Activated naive CD8-positive, alpha-beta T cell treated with anti-CD3 and anti-CD28 coated beads, Interleukin-2, amount 10 ng/mL, durations not matched to agents 7 days and 5 days (primary cell): ENCODE data around the gene SPRED2. TPM values are rescaled to one million over a fixed set of nuclear protein-coding genes. Genes with fewer than 3 reads are reported as not detected.

Experiments
- ATAC-seq: fragments of 150-1000 bp; cut with Tn5 transposase; one replicate; pipeline ENCODE4 v1.10.0; 2021; ENCODE audit warnings: low read depth, moderate library complexity
- POLR2A ChIA-PET: fragments of 350-600 bp; sonication (Branson Sonifier 250); formaldehyde crosslinking; loops from one replicate; lab custom pipeline; 2021; ENCODE audit warnings: antibody characterized with exemption; lab: Charles Lee
- DNase-seq: peaks from one replicate; pipeline ENCODE4 v3.0.0; 2021
- H3K27ac Mint-ChIP-seq: one replicate; pipeline ENCODE4 v1.8.0; 2022; ENCODE audit warnings: mild to moderate bottlenecking, mixed read lengths
- H3K27me3 Mint-ChIP-seq: one replicate; pipeline ENCODE4 v1.8.0; 2022; ENCODE audit warnings: mild to moderate bottlenecking, moderate library complexity, mixed read lengths
- H3K36me3 Mint-ChIP-seq: one replicate; pipeline ENCODE4 v1.8.0; 2021; ENCODE audit warnings: mild to moderate bottlenecking, mixed read lengths
- H3K4me1 Mint-ChIP-seq: one replicate; pipeline ENCODE4 v1.8.0; 2021; ENCODE audit warnings: mixed read lengths
- H3K4me3 Mint-ChIP-seq: one replicate; pipeline ENCODE4 v1.8.0; 2022; ENCODE audit warnings: mild to moderate bottlenecking, moderate library complexity, mixed read lengths
- H3K9me3 Mint-ChIP-seq: one replicate; pipeline ENCODE4 v1.8.0; 2021; ENCODE audit warnings: mixed read lengths
- total RNA-seq, 2 experiments: library from RNA; stranded (reverse); gene quantifications; one replicate each; pipeline ENCODE4 v1.2.3, GENCODE V29; 2021

The SPRED2 gene
- 1 to 10 TPM; 9.3 to 9.9 TPM for total RNA-seq

DNA sequence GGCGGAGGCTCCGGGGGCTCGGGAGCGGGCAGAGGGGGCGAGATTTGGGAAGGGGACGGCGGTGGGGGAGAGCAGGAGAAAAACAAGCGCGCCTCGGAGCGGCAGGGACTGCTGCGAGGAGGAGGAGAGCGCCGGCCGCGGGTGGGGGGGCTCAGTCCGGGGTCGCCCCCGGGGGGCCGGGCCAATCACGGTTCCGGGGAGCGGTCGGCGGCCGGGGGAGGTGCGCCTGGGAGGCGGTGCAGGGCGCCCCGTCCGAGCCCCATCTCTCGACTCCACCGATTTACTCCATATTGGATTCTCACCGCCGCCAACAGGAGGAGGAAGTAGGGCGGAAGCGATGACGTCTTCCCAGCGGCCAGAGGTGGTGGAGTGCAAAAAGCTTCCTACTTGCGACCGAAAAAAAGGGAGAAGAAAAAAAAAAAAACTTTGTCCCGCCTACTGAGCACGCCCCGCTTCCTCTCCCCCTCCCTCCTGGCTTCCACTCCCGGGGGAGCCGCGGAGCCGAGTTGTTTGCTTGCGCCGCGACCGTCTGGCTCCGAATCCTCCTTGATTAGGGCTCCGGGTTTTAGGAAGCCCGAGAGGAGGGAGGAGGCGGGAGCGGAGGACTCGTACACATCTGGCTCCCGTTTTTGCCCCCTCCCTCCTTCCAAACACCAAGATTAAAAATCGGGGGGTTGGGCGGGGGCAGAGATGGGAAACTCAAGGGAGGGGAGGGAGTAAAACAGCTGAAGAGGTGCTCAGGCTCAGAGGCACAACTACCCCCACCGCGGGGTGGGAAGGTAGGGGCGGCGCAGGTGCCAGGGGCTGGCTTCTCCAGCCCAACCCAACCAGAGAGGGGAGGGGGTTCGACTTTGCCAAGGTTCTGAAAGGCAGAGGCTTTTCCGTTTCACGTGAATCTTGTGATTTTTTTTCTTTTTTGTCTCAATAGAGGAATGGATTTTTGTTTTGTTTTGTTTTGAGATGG is at the start of gene SPRED2:
TSS of gene SPRED2 (minus strand) at position 373 of the 964 bp plus-strand sequence. CDS start 612 bp downstream, outside the sequence.
- H3K27me3 Mint-ChIP-seq: peaks cover 53% of the 10 kb centered on the region
- peak; percentile 46 for ATAC-seq
- POLR2A ChIA-PET: interaction anchor here (0.6 to 2.9 kb wide), 7 partner anchors 11 to 205 kb away, joined by 3 to 10 read pairs (median 3); partner anchors contain the start of gene ACTR2
- peaks cover 11% of the 10 kb centered on the region for H3K4me1 Mint-ChIP-seq
- peak; percentile 77 for DNase-seq
- H3K36me3 Mint-ChIP-seq: peaks cover 2% of the 10 kb centered on the region
- peak within 1 kb of the TSS; percentile 88 for H3K27ac Mint-ChIP-seq
- peak within 1 kb of the TSS; percentile 95 for H3K4me3 Mint-ChIP-seq
- H3K9me3 Mint-ChIP-seq: no peaks in the 10 kb centered on the region

- POLR2A ChIA-PET: interaction anchor here (0.7 kb wide), 1 partner anchor 15 kb away, joined by 3 read pairs; no protein-coding TSS in a partner anchor
- Mint-ChIP-seq H3K9me3 (peaks cover 1% of the 10 kb centered on the region), H3K36me3 (no peaks in the 10 kb centered on the region), H3K27me3 (no peaks in the 10 kb centered on the region), H3K4me1 (no peaks in the 10 kb centered on the region), H3K27ac (no peak overlapping the region), H3K4me3 (no peak overlapping the region)
- DNase-seq: no peak
- ATAC-seq: no peak
Observed at GRCh38 chr2:65481961-65482360, 49.6 kb upstream of the SPRED2 start.

DNA sequence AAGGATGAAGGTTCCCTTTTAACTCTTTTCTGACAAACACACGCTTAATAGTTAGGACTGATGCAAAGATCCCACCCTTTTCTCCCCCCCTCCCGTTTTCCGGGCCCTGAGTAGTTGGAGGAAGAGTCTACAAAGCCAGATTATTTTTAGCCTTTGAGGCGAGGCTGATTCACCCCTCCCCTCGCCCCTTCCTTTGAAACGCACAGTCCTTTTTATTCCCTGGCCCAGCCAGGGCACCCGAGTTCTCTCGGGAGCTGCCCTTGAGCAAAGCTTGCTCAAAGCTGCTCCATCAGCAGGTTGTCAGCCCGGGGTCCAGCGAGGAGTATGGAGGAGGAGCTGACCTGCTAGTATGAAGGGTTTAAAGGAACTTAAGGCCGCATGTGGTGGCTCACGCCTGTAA is 47.1 kb upstream of the SPRED2 start:
- Mint-ChIP-seq H3K4me1 (no peaks in the 10 kb centered on the region), H3K27me3 (no peaks in the 10 kb centered on the region), H3K36me3 (no peaks in the 10 kb centered on the region), H3K4me3 (no peak overlapping the region), H3K27ac (no peak overlapping the region), H3K9me3 (peaks cover 8% of the 10 kb centered on the region)
- POLR2A ChIA-PET: no interaction called here
- DNase-seq (no peak), ATAC-seq (no peak)

GRCh38 chr2:65478498-65479135 is 46.2 kb upstream of the SPRED2 start:
- POLR2A ChIA-PET: no interaction called here
- ATAC-seq (no peak), DNase-seq (no peak)
- Mint-ChIP-seq H3K4me1 (no peaks in the 10 kb centered on the region), H3K27ac (no peak overlapping the region), H3K27me3 (no peaks in the 10 kb centered on the region), H3K4me3 (no peak overlapping the region), H3K36me3 (no peaks in the 10 kb centered on the region), H3K9me3 (peaks cover 12% of the 10 kb centered on the region)

GRCh38 chr2:65477590-65477989 is 45.2 kb upstream of the SPRED2 start:
- H3K9me3 Mint-ChIP-seq: peaks cover 12% of the 10 kb centered on the region
- H3K36me3 Mint-ChIP-seq: no peaks in the 10 kb centered on the region
- POLR2A ChIA-PET: no interaction called here
- H3K27ac Mint-ChIP-seq: no peak overlapping the region
- no peak overlapping the region for H3K4me3 Mint-ChIP-seq
- no peak for DNase-seq
- H3K27me3 Mint-ChIP-seq: no peaks in the 10 kb centered on the region
- ATAC-seq: no peak
- H3K4me1 Mint-ChIP-seq: no peaks in the 10 kb centered on the region

DNA sequence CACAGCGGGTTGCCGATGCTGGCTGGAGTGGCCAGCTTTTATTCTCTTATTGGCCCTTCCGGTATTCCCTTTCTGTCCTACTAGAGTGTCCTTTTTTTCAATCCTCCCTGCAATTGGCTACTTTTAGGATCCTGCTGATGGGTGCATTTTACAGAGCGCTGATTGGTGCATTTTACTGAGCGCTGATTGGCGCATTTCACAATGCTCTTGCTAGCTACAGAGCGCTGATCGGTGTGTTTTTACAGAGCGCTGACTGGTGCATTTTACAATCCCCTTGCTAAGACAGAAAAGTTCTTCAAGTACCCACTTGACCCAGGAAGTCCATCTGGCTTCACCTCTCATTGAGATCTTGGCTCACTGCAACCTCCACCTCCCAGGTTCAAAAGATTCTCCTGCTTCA is 44.4 kb upstream of the SPRED2 start:
- Mint-ChIP-seq H3K36me3 (no peaks in the 10 kb centered on the region), H3K4me3 (no peak overlapping the region), H3K27me3 (no peaks in the 10 kb centered on the region), H3K9me3 (peaks cover 12% of the 10 kb centered on the region), H3K4me1 (no peaks in the 10 kb centered on the region), H3K27ac (no peak overlapping the region)
- POLR2A ChIA-PET: no interaction called here
- ATAC-seq (no peak), DNase-seq (no peak)

- DNase-seq (no peak), ATAC-seq (no peak)
- peaks cover 12% of the 10 kb centered on the region for H3K9me3 Mint-ChIP-seq
- no peaks in the 10 kb centered on the region for H3K4me1 Mint-ChIP-seq
- no peaks in the 10 kb centered on the region for H3K36me3 Mint-ChIP-seq
- H3K27me3 Mint-ChIP-seq: no peaks in the 10 kb centered on the region
- no peak overlapping the region for H3K4me3 Mint-ChIP-seq
- POLR2A ChIA-PET: no interaction called here
- H3K27ac Mint-ChIP-seq: no peak overlapping the region
Observed at GRCh38 chr2:65475000-65475399, 42.6 kb upstream of the SPRED2 start.

DNA sequence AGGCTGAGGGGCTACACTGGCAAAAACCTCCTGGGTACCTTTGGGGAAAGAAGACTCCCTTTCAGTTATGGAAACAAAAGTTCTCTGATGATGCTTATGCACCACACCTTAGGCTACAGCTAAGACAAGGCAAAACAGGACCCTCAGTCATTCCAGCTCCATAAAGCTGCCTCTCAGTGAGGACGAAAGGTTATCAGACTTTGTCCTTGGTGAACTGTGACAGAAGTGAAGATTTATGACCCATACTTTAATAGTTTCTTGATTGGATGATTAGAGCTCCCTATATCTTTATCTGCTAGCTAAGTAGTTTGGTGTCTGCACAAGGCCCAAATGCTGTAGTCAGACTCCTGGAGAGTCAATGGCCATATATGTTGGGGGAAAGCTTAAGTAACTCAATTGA is 40.6 kb upstream of the SPRED2 start:
- Mint-ChIP-seq H3K4me1 (no peaks in the 10 kb centered on the region), H3K9me3 (peaks cover 12% of the 10 kb centered on the region), H3K27ac (no peak overlapping the region), H3K36me3 (no peaks in the 10 kb centered on the region), H3K27me3 (no peaks in the 10 kb centered on the region), H3K4me3 (no peak overlapping the region)
- DNase-seq: no peak
- POLR2A ChIA-PET: no interaction called here
- no peak for ATAC-seq

DNA sequence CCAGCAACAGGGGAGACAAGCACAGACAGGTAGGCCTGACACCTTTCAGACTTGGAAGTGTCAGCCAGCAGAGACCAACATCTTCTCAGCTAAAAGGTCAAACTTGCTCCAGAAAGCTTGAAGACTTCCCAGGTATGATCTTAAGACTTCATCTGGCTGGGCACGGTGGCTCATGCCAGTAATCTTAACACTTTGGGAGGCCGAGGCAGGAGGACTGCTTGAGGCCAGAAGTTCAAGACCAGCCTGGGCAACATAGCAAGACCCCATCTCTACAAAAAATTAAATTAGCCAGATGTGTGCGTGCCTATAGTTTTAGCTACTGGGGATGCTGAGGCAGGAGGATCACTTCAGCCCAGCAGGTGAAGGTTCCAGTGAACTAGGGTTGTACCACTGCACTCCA is 39.0 kb upstream of the SPRED2 start:
- peaks cover 2% of the 10 kb centered on the region for H3K4me1 Mint-ChIP-seq
- H3K4me3 Mint-ChIP-seq: no peak overlapping the region
- H3K36me3 Mint-ChIP-seq: no peaks in the 10 kb centered on the region
- H3K27ac Mint-ChIP-seq: no peak overlapping the region
- H3K9me3 Mint-ChIP-seq: peaks cover 12% of the 10 kb centered on the region
- POLR2A ChIA-PET: no interaction called here
- DNase-seq (no peak), ATAC-seq (no peak)
- H3K27me3 Mint-ChIP-seq: no peaks in the 10 kb centered on the region

DNA sequence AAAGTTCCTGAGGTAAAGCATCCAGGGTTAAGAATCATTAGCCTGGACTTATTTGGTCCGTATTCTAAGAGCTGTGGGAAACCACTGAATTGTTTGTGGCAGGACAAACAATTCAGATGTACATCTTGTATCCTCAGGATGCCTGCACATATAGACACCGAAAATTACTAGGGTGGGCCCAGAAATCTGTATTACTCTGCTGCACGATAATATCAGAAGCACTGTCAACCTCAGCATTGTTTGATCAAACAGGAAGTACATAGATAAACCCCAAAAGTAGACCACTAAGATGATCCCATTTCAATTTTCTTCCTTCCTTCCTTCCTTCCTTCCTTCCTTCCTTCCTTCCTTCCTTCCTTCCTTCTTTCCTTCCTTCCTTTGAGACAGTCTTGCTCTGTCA is 34.2 kb upstream of the SPRED2 start:
- POLR2A ChIA-PET: no interaction called here
- DNase-seq (no peak), ATAC-seq (no peak)
- Mint-ChIP-seq H3K27ac (no peak overlapping the region), H3K27me3 (peaks cover 9% of the 10 kb centered on the region), H3K4me1 (peaks cover 2% of the 10 kb centered on the region), H3K4me3 (no peak overlapping the region), H3K36me3 (no peaks in the 10 kb centered on the region), H3K9me3 (peaks cover 3% of the 10 kb centered on the region)

- Mint-ChIP-seq H3K27ac (no peak overlapping the region), H3K36me3 (no peaks in the 10 kb centered on the region), H3K4me3 (no peak overlapping the region), H3K4me1 (peaks cover 2% of the 10 kb centered on the region), H3K27me3 (peaks cover 14% of the 10 kb centered on the region), H3K9me3 (peaks cover 3% of the 10 kb centered on the region)
- DNase-seq (no peak), ATAC-seq (no peak)
- POLR2A ChIA-PET: no interaction called here
Observed at GRCh38 chr2:65465857-65466256, 33.5 kb upstream of the SPRED2 start.

DNA sequence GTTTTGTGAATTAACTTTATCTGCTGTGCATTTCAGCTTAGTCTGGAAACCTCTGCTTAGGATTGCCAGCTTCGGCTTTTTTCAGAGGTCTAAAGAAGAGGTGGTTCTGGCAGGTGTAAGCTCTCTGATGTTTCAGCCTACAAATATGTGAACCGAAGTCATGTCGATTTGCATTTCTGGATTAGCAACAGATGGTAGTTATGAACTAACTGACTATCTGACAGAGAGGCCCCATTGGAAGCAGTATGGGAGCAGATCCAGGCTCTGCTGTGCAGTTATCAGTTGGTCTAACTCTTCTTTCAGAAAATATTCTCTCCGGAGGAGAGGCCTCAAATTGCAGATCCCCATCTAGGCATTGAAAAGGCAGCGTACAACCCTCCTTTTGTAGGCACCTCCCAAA is 32.7 kb upstream of the SPRED2 start:
- H3K27me3 Mint-ChIP-seq: peaks cover 16% of the 10 kb centered on the region
- POLR2A ChIA-PET: no interaction called here
- peaks cover 3% of the 10 kb centered on the region for H3K9me3 Mint-ChIP-seq
- no peaks in the 10 kb centered on the region for H3K36me3 Mint-ChIP-seq
- ATAC-seq: no peak
- H3K4me3 Mint-ChIP-seq: no peak overlapping the region
- H3K27ac Mint-ChIP-seq: no peak overlapping the region
- DNase-seq: no peak
- H3K4me1 Mint-ChIP-seq: peaks cover 2% of the 10 kb centered on the region

GRCh38 chr2:65464604-65465003 is 32.2 kb upstream of the SPRED2 start:
- POLR2A ChIA-PET: no interaction called here
- H3K27me3 Mint-ChIP-seq: peaks cover 21% of the 10 kb centered on the region
- no peak overlapping the region for H3K27ac Mint-ChIP-seq
- peaks cover 2% of the 10 kb centered on the region for H3K4me1 Mint-ChIP-seq
- ATAC-seq (no peak), DNase-seq (no peak)
- H3K4me3 Mint-ChIP-seq: no peak overlapping the region
- H3K9me3 Mint-ChIP-seq: peaks cover 3% of the 10 kb centered on the region
- no peaks in the 10 kb centered on the region for H3K36me3 Mint-ChIP-seq

DNA sequence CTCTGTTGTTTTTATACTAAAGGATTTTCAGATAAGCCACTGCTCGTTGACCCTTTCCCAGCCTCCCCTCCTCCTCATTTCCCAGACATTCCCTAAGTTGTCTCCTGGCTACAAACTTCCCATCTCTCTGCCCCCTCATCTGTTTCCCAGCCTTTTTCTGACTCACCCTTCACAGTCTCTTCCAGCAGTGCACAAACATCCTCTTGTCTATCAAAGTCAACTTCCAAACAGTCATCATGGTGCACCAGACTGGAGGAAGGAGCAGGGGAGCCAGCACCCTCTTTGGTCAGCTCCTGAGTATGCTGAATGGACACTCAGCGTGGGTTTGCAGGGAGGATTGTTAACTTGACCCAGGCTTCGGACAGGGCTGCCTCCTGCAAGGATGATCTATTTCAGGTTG is 26.6 kb upstream of the SPRED2 start:
- POLR2A ChIA-PET: no interaction called here
- ATAC-seq: no peak
- peaks cover 28% of the 10 kb centered on the region for H3K27me3 Mint-ChIP-seq
- no peak overlapping the region for H3K27ac Mint-ChIP-seq
- H3K9me3 Mint-ChIP-seq: peaks cover 3% of the 10 kb centered on the region
- H3K4me1 Mint-ChIP-seq: no peaks in the 10 kb centered on the region
- H3K36me3 Mint-ChIP-seq: no peaks in the 10 kb centered on the region
- no peak for DNase-seq
- no peak overlapping the region for H3K4me3 Mint-ChIP-seq
